HepG2 (cell line): ENCODE data around the gene ASIC3. TPM values are rescaled to one million over a fixed set of nuclear protein-coding genes. Genes with fewer than 3 reads are reported as not detected.

Experiments used
- AKAP8 ChIP-seq: sonication (generic); formaldehyde crosslinking; IDR thresholded peaks from 2 replicates; pipeline ENCODE4 v1.5.1; 2020; ENCODE audit warnings: mild to moderate bottlenecking, missing genetic modification reagents
- ATF1 ChIP-seq: IDR thresholded peaks from 2 replicates; pipeline ENCODE4 v1.6.1; 2016; ENCODE audit warnings: mild to moderate bottlenecking, control low read depth
- RAD21 ChIP-seq: fragments of 450-650 bp; formaldehyde crosslinking; IDR thresholded peaks from 2 replicates; pipeline ENCODE4 v1.5.0; 2020; ENCODE audit warnings: mild to moderate bottlenecking
- SPEN ChIP-seq: sonication (generic); formaldehyde crosslinking; IDR thresholded peaks from 2 replicates; pipeline ENCODE4 v1.5.1; 2020; ENCODE audit warnings: low read depth, mild to moderate bottlenecking, missing genetic modification reagents
- USF2 ChIP-seq, 2 experiments: sonication (generic) in 1 of 2; formaldehyde crosslinking in 1 of 2; IDR thresholded peaks; 2 replicates each; pipeline versions ENCODE4 v1.5.1 to v1.6.1; 2011 to 2020; ENCODE audit warnings: borderline replicate concordance in 1 of 2, low read depth in 1 of 2, low read length in 1 of 2, mild to moderate bottlenecking in 1 of 2, missing genetic modification reagents in 1 of 2, moderate library complexity in 1 of 2
- ZC3H13 ChIP-seq: sonication (generic); formaldehyde crosslinking; IDR thresholded peaks from 2 replicates; pipeline ENCODE4 v1.8.1; 2023; ENCODE audit warnings: mild to moderate bottlenecking, missing genetic modification reagents, moderate library complexity
- ZNF142 ChIP-seq: sonication (generic); formaldehyde crosslinking; IDR thresholded peaks from 2 replicates; pipeline ENCODE4 v1.4.0; 2020; ENCODE audit warnings: missing genetic modification reagents
- ZNF280D ChIP-seq: sonication (generic); formaldehyde crosslinking; IDR thresholded peaks from 2 replicates; pipeline ENCODE4 v1.5.1; 2020; ENCODE audit warnings: mild to moderate bottlenecking, missing genetic modification reagents
- ZNF354B ChIP-seq: sonication (generic); formaldehyde crosslinking; IDR thresholded peaks from 2 replicates; pipeline ENCODE4 v1.8.0; 2022; ENCODE audit warnings: mild to moderate bottlenecking, missing genetic modification reagents
- ZNF451 ChIP-seq: sonication (generic); formaldehyde crosslinking; IDR thresholded peaks from 2 replicates; pipeline ENCODE4 v1.5.0; 2020; ENCODE audit warnings: mild to moderate bottlenecking, missing genetic modification reagents
- ZNF562 ChIP-seq: sonication (generic); formaldehyde crosslinking; IDR thresholded peaks from 2 replicates; pipeline ENCODE4 v1.8.0; 2022; ENCODE audit warnings: missing genetic modification reagents, borderline replicate concordance
- ZNF605 ChIP-seq: sonication (generic); formaldehyde crosslinking; IDR thresholded peaks from 2 replicates; pipeline ENCODE4 v1.8.0; 2022; ENCODE audit warnings: mild to moderate bottlenecking, missing genetic modification reagents
- ZNF776 ChIP-seq: sonication (generic); formaldehyde crosslinking; IDR thresholded peaks from 2 replicates; pipeline ENCODE4 v1.4.0; 2020; ENCODE audit warnings: mild to moderate bottlenecking, missing genetic modification reagents
- polyA plus RNA-seq, 8 experiments: library from polyadenylated mRNA; depleted of rRNA in 3 of 8; stranded (reverse) in 7 of 8; unstranded in 1 of 8; fragments of >200 nt; fragmentation: Illumina TruSeq in 4 of 8; extraction: Trizol in 4 of 8; gene quantifications; 2 replicates each; pipeline versions ENCODE4 v1.2.1 to v1.2.3, GENCODE V29; 2011 to 2016; ENCODE audit warnings: low read depth in 4 of 8, missing spikeins in 1 of 8, mixed read lengths in 1 of 8; ENCODE audit not compliant: insufficient read depth in 1 of 8
- total RNA-seq, 5 experiments: library from RNA; depleted of rRNA; stranded (reverse); fragments of >200 nt; fragmentation: Illumina TruSeq; extraction: Trizol; gene quantifications; 2 replicates each; pipeline ENCODE4 v1.2.3, GENCODE V29; 2016; ENCODE audit warnings: low read depth in 1 of 5
- TF ChIP-seq, protein P1 (sequence below): sonication (generic); formaldehyde crosslinking; IDR thresholded peaks from 2 replicates; pipeline ENCODE4 v1.4.0; 2020; ENCODE audit warnings: low read depth, mild to moderate bottlenecking, missing genetic modification reagents

ASIC3 gene
- total and polyA plus RNA-seq, 2 of the 13 experiments (the other 11 are each of a cell fraction or from before 2014, with no cell fraction given) = 0.51 TPM; not detected in 1

- TF ChIP-seq ZNF354B (CRISPR knock-in tag) (0 out of 2 replicates have a peak, but pooled peaks have one; percentile 38), ATF1 (CRISPR knock-in tag) (no peak), ZNF562 (no peak), AKAP8 (peak; percentile 45; the same call in 1 of the 2 replicates), SPEN (CRISPR knock-in tag) (no peak), USF2 (IDR thresholded peaks at IDR 0.05; ENCODE audit: low read depth, low read length) (no peak), USF2 (CRISPR knock-in tag; IDR thresholded peaks at IDR 0.05; ENCODE audit: borderline replicate concordance) (no peak), ZNF605 (CRISPR knock-in tag) (peak; percentile 50; the same call in 1 of the 2 replicates), ZNF451 (no peak), RAD21 (CRISPR knock-in tag) (no peak), ZNF776 (CRISPR knock-in tag) (peak; percentile 17; the same call in 1 of the 2 replicates), ZC3H13 (CRISPR knock-in tag) (0 out of 2 replicates have a peak, but pooled peaks have one; percentile 39), ZNF142 (no peak), ZNF280D (no peak)
- TF ChIP-seq, protein P1, sequence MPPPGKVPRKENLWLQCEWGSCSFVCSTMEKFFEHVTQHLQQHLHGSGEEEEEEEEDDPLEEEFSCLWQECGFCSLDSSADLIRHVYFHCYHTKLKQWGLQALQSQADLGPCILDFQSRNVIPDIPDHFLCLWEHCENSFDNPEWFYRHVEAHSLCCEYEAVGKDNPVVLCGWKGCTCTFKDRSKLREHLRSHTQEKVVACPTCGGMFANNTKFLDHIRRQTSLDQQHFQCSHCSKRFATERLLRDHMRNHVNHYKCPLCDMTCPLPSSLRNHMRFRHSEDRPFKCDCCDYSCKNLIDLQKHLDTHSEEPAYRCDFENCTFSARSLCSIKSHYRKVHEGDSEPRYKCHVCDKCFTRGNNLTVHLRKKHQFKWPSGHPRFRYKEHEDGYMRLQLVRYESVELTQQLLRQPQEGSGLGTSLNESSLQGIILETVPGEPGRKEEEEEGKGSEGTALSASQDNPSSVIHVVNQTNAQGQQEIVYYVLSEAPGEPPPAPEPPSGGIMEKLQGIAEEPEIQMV (CRISPR knock-in tag) = no peak
These were observed 11.2 kb downstream of the ASIC3 start, which contains the start of gene SLC4A2 (continued) for GRCh38 chr7:151059367-151060112.
